ENCODE data around the gene ERN2. TPM values are rescaled to one million over a fixed set of nuclear protein-coding genes. Genes with fewer than 3 reads are reported as not detected.

Gene ERN2
- polyA plus RNA-seq, 1 of the 3 experiments (the other 2 are of a cell fraction): 0.03 TPM

DNA sequence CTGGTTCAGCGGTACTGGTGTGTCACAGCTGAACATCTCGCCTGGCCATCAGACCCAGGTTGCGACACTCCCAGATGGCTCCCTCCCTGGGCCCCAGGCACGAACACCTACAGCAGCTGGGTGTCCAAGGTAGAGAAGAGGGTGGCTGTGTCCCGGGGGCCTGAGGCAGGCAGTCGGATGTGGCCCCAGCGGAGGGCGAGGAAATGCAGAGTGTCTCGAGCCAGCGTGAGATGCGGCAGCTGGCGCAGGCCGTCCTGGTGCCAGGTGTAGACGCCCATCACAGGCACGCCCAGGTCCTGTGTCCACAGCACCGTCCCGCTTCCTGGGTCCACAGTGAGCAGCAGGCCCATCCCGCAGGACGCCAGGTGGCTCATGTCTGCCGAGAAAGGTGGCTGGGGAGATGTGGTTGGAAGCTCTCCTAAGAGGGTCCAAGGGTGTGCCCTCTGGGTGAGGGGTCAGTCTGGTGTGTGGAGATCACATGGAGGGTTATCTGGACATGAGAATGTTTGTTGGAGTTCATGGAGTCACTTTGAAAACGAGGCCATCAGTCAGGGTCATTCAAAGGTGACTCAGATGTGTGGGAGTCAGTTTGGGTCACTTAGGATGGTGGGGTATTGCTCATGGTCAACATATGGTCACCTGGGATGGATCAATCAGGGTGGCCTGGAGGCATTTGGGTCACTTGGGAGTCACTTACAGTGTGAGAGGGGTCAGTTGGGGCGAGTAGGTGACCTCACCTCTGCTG lies 8.1 kb downstream of the ERN2 start (continued):
- TF ChIP-seq NRF1 (IDR thresholded peaks at IDR 0.05; ENCODE audit: low read depth, low read length) (no peak), USF1 (IDR thresholded peaks at IDR 0.05; ENCODE audit: borderline replicate concordance, low read depth) (no peak), NFIC (IDR thresholded peaks at IDR 0.05; ENCODE audit: borderline replicate concordance) (no peak), GATA2 (CRISPR knock-in tag; IDR thresholded peaks at IDR 0.05) (no peak), EP300 (IDR thresholded peaks at IDR 0.05; ENCODE audit: borderline replicate concordance in 1 of 2, low read depth in 1 of 2, low read length in 1 of 2) (no peak)

- Histone ChIP-seq H3K36me3 (replicated peaks in 1 of 2; ENCODE audit: control insufficient read depth in 1 of 2, insufficient read depth in 2 of 2, low read length in 1 of 2) (no peaks in the 10 kb centered on the region), H3K79me2 (ENCODE audit: insufficient read depth) (no peaks in the 10 kb centered on the region), H3F3A (replicated peaks; ENCODE audit: insufficient read depth) (no peaks in the 10 kb centered on the region), H2AFZ (ENCODE audit: low read depth) (no peak overlapping the region), H3K27me3 (ENCODE audit: insufficient read depth) (no peaks in the 10 kb centered on the region), H3K9me3 (no peaks in the 10 kb centered on the region), H3K27ac (ENCODE audit: low read depth in 2 of 2, low read length in 1 of 2) (no peak overlapping the region), H3K4me2 (no peak overlapping the region), H4K20me1 (ENCODE audit: insufficient read depth) (no peaks in the 10 kb centered on the region), H3K9ac (no peak overlapping the region), H3K4me3 (ENCODE audit: low read depth in 2 of 2, low read length in 1 of 2) (no peak overlapping the region), H3K4me1 (ENCODE audit: control insufficient read depth in 1 of 2, insufficient read depth in 2 of 2, low read depth in 1 of 2, low read length in 1 of 2) (no peaks in the 10 kb centered on the region), H3K9me2 (no peaks in the 10 kb centered on the region)
- DNase-seq: no peak
- POLR2A ChIA-PET: no interaction called here
- TF ChIP-seq ELF1 (IDR thresholded peaks at IDR 0.05) (no peak), RCOR1 (IDR thresholded peaks at IDR 0.05; ENCODE audit: low read length) (no peak), NFIC (IDR thresholded peaks at IDR 0.05; ENCODE audit: borderline replicate concordance) (no peak), YY1 (IDR thresholded peaks at IDR 0.05; ENCODE audit: low read depth) (no peak), EZH2phosphoT487 (IDR thresholded peaks at IDR 0.05; ENCODE audit: borderline replicate concordance, low read depth) (no peak), IRF3 (IDR thresholded peaks at IDR 0.05; ENCODE audit: low read depth, low read length) (no peak), MEF2A (IDR thresholded peaks at IDR 0.05; ENCODE audit: borderline replicate concordance, low read depth) (no peak), RAD21 (IDR thresholded peaks at IDR 0.05; ENCODE audit: low read length) (no peak)
- TF ChIP-seq, protein P1, sequence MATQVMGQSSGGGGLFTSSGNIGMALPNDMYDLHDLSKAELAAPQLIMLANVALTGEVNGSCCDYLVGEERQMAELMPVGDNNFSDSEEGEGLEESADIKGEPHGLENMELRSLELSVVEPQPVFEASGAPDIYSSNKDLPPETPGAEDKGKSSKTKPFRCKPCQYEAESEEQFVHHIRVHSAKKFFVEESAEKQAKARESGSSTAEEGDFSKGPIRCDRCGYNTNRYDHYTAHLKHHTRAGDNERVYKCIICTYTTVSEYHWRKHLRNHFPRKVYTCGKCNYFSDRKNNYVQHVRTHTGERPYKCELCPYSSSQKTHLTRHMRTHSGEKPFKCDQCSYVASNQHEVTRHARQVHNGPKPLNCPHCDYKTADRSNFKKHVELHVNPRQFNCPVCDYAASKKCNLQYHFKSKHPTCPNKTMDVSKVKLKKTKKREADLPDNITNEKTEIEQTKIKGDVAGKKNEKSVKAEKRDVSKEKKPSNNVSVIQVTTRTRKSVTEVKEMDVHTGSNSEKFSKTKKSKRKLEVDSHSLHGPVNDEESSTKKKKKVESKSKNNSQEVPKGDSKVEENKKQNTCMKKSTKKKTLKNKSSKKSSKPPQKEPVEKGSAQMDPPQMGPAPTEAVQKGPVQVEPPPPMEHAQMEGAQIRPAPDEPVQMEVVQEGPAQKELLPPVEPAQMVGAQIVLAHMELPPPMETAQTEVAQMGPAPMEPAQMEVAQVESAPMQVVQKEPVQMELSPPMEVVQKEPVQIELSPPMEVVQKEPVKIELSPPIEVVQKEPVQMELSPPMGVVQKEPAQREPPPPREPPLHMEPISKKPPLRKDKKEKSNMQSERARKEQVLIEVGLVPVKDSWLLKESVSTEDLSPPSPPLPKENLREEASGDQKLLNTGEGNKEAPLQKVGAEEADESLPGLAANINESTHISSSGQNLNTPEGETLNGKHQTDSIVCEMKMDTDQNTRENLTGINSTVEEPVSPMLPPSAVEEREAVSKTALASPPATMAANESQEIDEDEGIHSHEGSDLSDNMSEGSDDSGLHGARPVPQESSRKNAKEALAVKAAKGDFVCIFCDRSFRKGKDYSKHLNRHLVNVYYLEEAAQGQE (IDR thresholded peaks at IDR 0.05; ENCODE audit: low read depth, low read length): no peak
- 9% methylated on average over 2 of the region's 2 CpGs for whole genome bisulfite sequencing (ENCODE audit: low lambda C conversion rate)
- CTCF ChIA-PET: no interaction called here
Measured at GRCh38 chr16:23702951-23703350, 10.1 kb downstream of the ERN2 start.
